Caki2 (cell line): Measurements from ENCODE around the gene SLC17A2. TPM values are rescaled to one million over a fixed set of nuclear protein-coding genes. Genes with fewer than 3 reads are reported as not detected.
"Not testable (repeated sequence)": the region's sequence is repeated elsewhere in the genome, so short reads cannot be mapped to it uniquely, and the experiment has no call there.

Experiments used
- DNase-seq: peaks from one replicate; pipeline ENCODE4 v3.0.0-alpha.2; 2015; ENCODE audit warnings: low read depth
- in situ Hi-C: cut with HindIII; loops from 2 replicates; pipeline ENCODE4 v1.10.0; 2016; ENCODE audit warnings: low sequenced_read_pairs, low pct_unique_long_range_greater_than_20kb, mixed read lengths
- total RNA-seq: library from RNA; depleted of rRNA; stranded (reverse); fragments of >200 nt; shearing (Covaris generic); gene quantifications from 2 replicates; pipeline ENCODE4 v1.2.3, GENCODE V29; 2014; ENCODE audit warnings: low replicate concordance

Gene SLC17A2
- total RNA-seq, 1 experiment from 2014 or later = not detected

- in situ Hi-C loops = no loop called here
- DNase-seq = no peak
Observed at GRCh38 chr6:25956226-25956625, 25.7 kb upstream of the SLC17A2 start.

GRCh38 chr6:25954756-25955155 lies 24.3 kb upstream of the SLC17A2 start:
- no peak for DNase-seq
- in situ Hi-C loops = no loop called here

GRCh38 chr6:25953733-25954132 lies 23.2 kb upstream of the SLC17A2 start:
- DNase-seq = no peak
- in situ Hi-C loops = no loop called here

GRCh38 chr6:25952535-25952934 lies 22.0 kb upstream of the SLC17A2 start:
- DNase-seq = no peak
- in situ Hi-C loops = no loop called here

- DNase-seq = no peak
Observed at GRCh38 chr6:25951296-25952032, 21.0 kb upstream of the SLC17A2 start.

GRCh38 chr6:25950297-25950696 lies 19.8 kb upstream of the SLC17A2 start:
- in situ Hi-C loops = no loop called here
- no peak for DNase-seq

More at GRCh38 chr6:25951296-25952032, 21.0 kb upstream of the SLC17A2 start:
- in situ Hi-C loops = no loop called here

- in situ Hi-C loops = no loop called here
Observed at GRCh38 chr6:25949695-25950094, 19.2 kb upstream of the SLC17A2 start.

GRCh38 chr6:25947492-25947891 lies 17.0 kb upstream of the SLC17A2 start:
- DNase-seq, in situ Hi-C loops: not testable (repeated sequence)

More at GRCh38 chr6:25949695-25950094, 19.2 kb upstream of the SLC17A2 start:
- DNase-seq = no peak

GRCh38 chr6:25946631-25947030 lies 16.1 kb upstream of the SLC17A2 start:
- in situ Hi-C loops = no loop called here
- DNase-seq = no peak

GRCh38 chr6:25945738-25946137 lies 15.2 kb upstream of the SLC17A2 start:
- in situ Hi-C loops, DNase-seq: not testable (repeated sequence)

GRCh38 chr6:25944688-25945574 lies 14.4 kb upstream of the SLC17A2 start:
- in situ Hi-C loops = no loop called here
- no peak for DNase-seq

- in situ Hi-C loops = no loop called here
Observed at GRCh38 chr6:25943887-25944286, 13.4 kb upstream of the SLC17A2 start.

GRCh38 chr6:25942561-25943147 lies 12.2 kb upstream of the SLC17A2 start:
- in situ Hi-C loops = no loop called here
- DNase-seq = peak; percentile 43

More at GRCh38 chr6:25943887-25944286, 13.4 kb upstream of the SLC17A2 start:
- no peak for DNase-seq

GRCh38 chr6:25939593-25939992 lies 9.1 kb upstream of the SLC17A2 start:
- DNase-seq = no peak
- in situ Hi-C loops = no loop called here

- in situ Hi-C loops = no loop called here
- DNase-seq = no peak
Observed at GRCh38 chr6:25935953-25936352, 5.5 kb upstream of the SLC17A2 start.

GRCh38 chr6:25934735-25935313 lies 4.3 kb upstream of the SLC17A2 start:
- no peak for DNase-seq
- in situ Hi-C loops = no loop called here

GRCh38 chr6:25934156-25934555 lies 3.7 kb upstream of the SLC17A2 start:
- DNase-seq = no peak
- in situ Hi-C loops = no loop called here

- in situ Hi-C loops = no loop called here
- no peak for DNase-seq
Observed at GRCh38 chr6:25931411-25931709, 869 bp upstream of the SLC17A2 start.

- DNase-seq, in situ Hi-C loops: not testable (repeated sequence)
Observed at GRCh38 chr6:25929785-25930184, 706 bp downstream of the SLC17A2 start.
